Activated CD8-positive, alpha-beta memory T cell treated with anti-CD3 and anti-CD28 coated beads, Interleukin-2, amount 50 U/mL, for 48 hours (primary cell): ENCODE data around the gene LYPD6.

Experiments
- DNase-seq: peaks from one replicate; pipeline ENCODE4 v3.0.0-alpha.2; 2020

LYPD6 gene

DNA sequence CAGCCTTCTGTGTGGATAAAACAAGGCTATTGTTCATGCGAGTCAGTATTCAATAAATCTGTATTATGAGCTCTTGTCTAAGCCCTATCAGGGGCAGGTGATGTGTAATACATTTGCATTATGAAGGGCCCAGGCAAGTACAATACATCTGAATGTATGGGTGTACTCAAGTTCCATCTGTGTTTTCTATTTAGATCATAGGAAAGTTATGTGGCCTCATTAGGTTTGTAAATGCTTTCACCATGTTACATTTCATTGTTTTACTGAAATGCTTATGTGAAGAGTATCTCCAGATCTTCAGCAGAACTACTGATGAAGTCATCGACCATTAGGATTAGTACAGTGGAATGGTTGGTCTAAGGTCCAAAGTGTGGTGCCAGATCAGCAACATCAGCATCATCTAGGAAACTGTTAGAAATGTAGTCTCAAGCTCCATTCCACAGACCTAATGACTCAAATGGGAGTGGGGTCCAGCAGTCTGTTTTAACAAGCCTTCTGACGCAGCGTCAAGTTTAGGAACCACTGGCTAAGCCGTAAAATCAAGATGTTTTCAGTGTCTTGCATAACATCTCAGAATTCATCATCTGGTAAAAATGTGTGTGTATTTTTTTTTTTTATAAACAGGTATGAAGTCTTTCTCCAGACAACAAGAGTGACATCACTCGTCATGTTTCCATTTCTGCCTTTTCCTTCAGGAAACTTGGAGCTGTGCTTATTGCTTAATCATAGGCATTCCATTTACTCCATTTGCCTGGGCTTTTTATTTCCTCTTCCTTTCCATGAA, 80.5 kb downstream of the LYPD6 start:
- no peak for DNase-seq

GRCh38 chr2:149413487-149413886, 83.1 kb downstream of the LYPD6 start:
- DNase-seq: no peak

DNA sequence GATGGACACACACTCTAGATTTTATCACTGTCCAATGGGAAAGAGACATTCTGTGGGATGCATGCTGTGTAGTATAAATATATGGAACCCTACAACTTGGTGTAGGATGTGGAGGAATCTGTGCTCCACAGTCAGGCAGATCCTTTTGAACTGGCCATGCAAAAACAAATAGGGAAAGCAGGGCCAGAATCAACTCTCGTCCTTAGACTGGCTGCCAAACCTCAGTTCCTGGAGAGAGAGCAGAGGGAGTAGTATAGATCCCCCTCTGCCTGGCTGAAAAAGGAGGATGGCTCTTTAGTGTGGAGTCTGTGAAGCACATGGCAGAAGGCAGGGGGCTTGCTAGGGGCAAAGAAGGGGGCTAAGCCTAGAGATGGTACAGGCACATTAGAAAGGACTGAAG, 84.7 kb downstream of the LYPD6 start:
- no peak for DNase-seq

GRCh38 chr2:149418065-149418464, 87.7 kb downstream of the LYPD6 start:
- DNase-seq: no peak

- no peak for DNase-seq
Observed at GRCh38 chr2:149420053-149420963, 89.9 kb downstream of the LYPD6 start.

DNA sequence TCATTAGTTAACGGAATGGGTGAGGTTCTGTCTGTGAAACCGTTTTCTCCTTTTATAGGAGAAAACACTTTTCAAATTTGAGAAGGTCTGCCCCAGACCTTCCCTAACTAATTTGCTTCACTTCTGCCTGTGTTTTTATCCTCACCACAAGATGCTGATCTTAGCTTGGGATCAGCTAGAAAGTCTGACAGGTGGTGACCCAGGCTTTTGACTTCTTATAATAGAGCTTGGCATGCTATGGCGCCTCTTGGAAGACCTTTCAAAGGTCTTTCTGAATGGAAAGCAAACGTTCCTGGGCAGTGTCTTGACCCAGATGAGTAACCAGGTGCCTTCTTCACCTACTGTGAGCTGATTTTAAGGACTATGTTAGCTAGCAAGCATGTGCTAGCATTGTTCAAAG, 91.4 kb downstream of the LYPD6 start:
- DNase-seq: no peak

- DNase-seq: no peak
Observed at GRCh38 chr2:149422337-149422990, 92.1 kb downstream of the LYPD6 start.

DNA sequence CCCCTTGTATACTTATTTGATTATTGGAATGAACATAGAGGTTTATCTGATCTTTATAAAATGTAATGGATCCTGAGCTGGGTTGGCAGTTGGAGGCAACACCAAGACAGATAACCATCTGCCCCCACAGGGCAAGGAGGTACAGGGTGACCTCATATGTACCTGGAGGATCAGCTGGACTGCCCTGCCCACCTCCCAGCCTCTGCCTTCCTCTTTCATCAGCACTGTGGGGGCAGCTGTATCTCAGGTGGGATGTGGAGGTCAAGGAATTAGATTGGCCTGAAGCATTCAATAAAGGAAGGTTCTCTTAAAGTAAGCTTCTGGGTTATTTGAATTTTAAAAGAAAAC, 92.6 kb downstream of the LYPD6 start:
- DNase-seq: no peak

- no peak for DNase-seq
Observed at GRCh38 chr2:149423630-149424029, 93.2 kb downstream of the LYPD6 start.

- no peak for DNase-seq
Observed at GRCh38 chr2:149427387-149427786, 97.0 kb downstream of the LYPD6 start.

- no peak for DNase-seq
Observed at GRCh38 chr2:149428783-149429182, 98.4 kb downstream of the LYPD6 start.

DNA sequence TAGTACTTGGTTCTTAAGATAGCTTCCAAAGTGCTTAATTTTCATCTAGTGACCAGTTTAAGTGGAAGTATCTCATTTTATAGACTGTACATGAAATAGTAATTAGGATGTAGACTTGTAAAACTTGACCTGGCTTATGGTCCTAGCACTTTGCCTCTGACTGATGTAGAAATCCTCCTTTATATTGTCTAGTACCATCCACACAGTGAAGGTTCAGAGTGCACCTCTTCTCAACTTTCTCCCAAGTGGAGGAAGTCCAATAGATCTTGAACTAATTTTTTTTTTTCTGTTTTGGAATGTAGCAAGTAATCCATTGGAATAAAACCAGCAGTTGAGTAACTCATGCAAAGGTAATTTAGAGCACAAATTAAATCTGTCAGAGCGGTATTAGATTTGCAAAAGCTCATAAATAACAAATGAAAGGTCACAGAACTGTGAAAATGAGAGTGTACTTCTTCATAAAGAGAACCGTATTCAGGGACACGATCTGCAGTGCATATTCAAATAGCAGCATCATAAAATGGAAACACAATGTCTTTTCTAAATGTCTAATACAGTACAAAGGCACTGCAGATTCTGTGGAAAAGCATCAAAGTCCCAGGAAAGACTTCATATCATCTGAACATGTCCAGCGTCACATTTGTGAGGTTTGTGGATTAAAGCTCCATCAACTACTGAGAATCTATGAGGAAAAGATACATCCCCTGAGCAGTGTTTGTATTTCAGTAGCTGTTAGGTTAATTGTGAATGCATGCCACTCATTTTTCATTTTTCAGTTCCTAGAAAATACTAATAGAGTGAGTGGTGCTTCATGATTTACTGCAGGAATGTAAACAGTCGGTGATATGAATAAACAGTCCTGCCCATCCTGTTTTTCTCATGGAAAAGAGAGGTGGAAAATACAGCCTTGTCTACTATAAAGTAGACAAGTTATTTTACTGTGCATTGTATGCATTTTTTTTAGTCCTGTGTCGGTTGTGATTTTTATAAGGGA, 100.7 kb downstream of the LYPD6 start:
- DNase-seq: no peak

- DNase-seq: no peak
Observed at GRCh38 chr2:149438330-149438960, 108.1 kb downstream of the LYPD6 start.

- DNase-seq: no peak
Observed at GRCh38 chr2:149441255-149441654, 110.9 kb downstream of the LYPD6 start.

DNA sequence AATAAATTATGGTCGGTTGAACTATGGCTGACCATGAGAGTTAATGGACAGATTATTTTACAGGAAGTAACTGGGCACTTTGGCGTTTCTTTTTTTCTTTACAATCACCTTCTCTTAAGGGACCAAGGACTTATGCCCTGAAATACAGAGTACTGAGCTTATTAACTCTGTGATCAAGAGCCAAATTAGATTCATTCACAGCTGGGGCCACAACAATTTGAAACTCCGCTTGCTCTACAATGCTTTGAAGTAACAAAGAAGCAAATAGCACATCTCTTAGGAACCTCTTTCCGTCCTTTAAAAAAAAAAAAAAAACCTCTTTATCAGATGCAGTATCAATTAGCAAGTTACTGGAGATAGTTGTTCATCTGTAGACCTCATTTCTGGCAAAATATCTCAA, 112.0 kb downstream of the LYPD6 start:
- DNase-seq: no peak

DNA sequence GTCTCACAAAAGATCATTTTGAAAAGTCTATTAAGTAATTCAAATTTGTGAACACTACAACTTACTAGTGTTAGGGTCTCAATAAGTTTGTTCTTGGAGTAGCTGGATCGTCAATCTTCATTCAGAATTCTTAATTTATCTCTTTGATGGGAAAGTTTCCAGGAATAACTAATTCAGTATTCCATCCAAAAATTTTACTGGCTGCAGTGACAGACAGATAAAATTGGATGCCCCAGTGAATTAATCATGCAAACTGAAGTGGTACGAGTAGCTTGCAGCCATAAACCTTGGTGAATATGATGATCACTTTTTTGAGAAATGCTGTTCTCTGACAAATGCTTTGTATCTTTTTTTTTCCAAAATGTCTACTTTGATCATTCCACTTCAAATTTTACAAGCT, 112.8 kb downstream of the LYPD6 start:
- no peak for DNase-seq

- no peak for DNase-seq
Observed at GRCh38 chr2:149446748-149447147, 116.4 kb downstream of the LYPD6 start.

DNA sequence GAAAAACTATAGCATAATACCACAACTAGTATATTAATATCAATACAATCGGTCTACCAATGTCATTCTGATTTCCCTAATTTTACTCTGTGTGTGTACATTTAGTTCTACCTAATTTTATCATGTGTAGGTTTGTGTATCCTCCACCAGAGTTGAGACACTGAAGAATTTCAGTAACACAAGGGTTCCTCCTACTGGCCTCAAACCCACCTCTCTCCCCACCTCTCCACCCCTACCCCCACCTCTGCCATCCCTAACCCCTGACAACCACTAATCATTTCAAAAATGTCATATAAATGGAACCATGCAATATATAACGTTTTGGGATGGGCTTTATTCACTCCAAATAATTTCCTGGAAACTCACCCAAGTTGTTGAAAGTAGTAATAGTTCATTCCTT, 117.9 kb downstream of the LYPD6 start:
- no peak for DNase-seq

GRCh38 chr2:149449017-149449416, 118.6 kb downstream of the LYPD6 start:
- DNase-seq: no peak

GRCh38 chr2:149451417-149452165, 121.2 kb downstream of the LYPD6 start:
- no peak for DNase-seq

GRCh38 chr2:149456285-149456684, 125.9 kb downstream of the LYPD6 start:
- no peak for DNase-seq
